ENCODE results near the gene HTR6.

- TF ChIP-seq CTCF (IDR thresholded peaks at IDR 0.05 in 4 of 5, conservative IDR thresholded peaks at IDR 0.05 in 1 of 5): no peak
- TF ChIP-seq POLR2A (IDR thresholded peaks at IDR 0.05): no peak
Measured at GRCh38 chr1:19656134-19656779, 8.4 kb upstream of the HTR6 start.

All from gastrocnemius medialis (tissue), 4 donors.